SK-N-SH treated with all-trans-retinoic acid at 6 μM for 48 hours (cell line): ENCODE measurements around the gene MRPS6.

ENCODE experiments used
- ATAC-seq: fragments of 200-7000 bp; cut with Tn5 transposase; 3 replicates; pipeline ENCODE4 v1.9.1; 2020; ENCODE audit warnings: mild to moderate bottlenecking, moderate library complexity
- ARNTL ChIP-seq: fragments of 450-650 bp; formaldehyde crosslinking; IDR thresholded peaks from 2 replicates; pipeline ENCODE4 v1.5.0; 2020; ENCODE audit warnings: low read depth, mild to moderate bottlenecking, moderate library complexity, borderline replicate concordance
- BACH2 ChIP-seq: fragments of 250-450 bp; sonication (Bioruptor Pico); IDR thresholded peaks from 2 replicates; pipeline ENCODE4 v1.9.0; 2021; ENCODE audit warnings: mild to moderate bottlenecking, borderline replicate concordance
- CREB5 ChIP-seq: fragments of 250-450 bp; sonication (Bioruptor Pico); IDR thresholded peaks from 2 replicates; pipeline ENCODE4 v1.5.1; 2020; ENCODE audit warnings: low read depth, mild to moderate bottlenecking, moderate library complexity
- CSDC2 ChIP-seq: fragments of 250-450 bp; sonication (Bioruptor Pico); IDR thresholded peaks from 2 replicates; pipeline ENCODE4 v1.5.0; 2020; ENCODE audit warnings: mild to moderate bottlenecking, moderate library complexity
- CSRNP3 ChIP-seq: fragments of 250-450 bp; sonication (Bioruptor Pico); IDR thresholded peaks from 2 replicates; pipeline ENCODE4 v1.5.1; 2021; ENCODE audit warnings: mild to moderate bottlenecking, moderate library complexity
- ESRRG ChIP-seq: fragments of 250-450 bp; sonication (Bioruptor Pico); IDR thresholded peaks from 2 replicates; pipeline ENCODE4 v1.6.1; 2021; ENCODE audit warnings: mild to moderate bottlenecking
- GLIS3 ChIP-seq: fragments of 250-450 bp; sonication (Bioruptor Pico); IDR thresholded peaks from 2 replicates; pipeline ENCODE4 v1.5.0; 2020; ENCODE audit warnings: mild to moderate bottlenecking, moderate library complexity
- ISL1 ChIP-seq: fragments of 250-450 bp; sonication (Bioruptor Pico); IDR thresholded peaks from 2 replicates; pipeline ENCODE4 v2.1.2; 2022; ENCODE audit warnings: mild to moderate bottlenecking, moderate library complexity
- OSR1 ChIP-seq: fragments of 250-450 bp; sonication (Bioruptor Pico); IDR thresholded peaks from 2 replicates; pipeline ENCODE4 v1.8.0; 2022; ENCODE audit warnings: moderate library complexity, mild to moderate bottlenecking, inconsistent platforms
- PATZ1 ChIP-seq: fragments of 250-450 bp; sonication (Bioruptor Pico); IDR thresholded peaks from 2 replicates; pipeline ENCODE4 v1.8.0; 2020; ENCODE audit warnings: mild to moderate bottlenecking, moderate library complexity, borderline replicate concordance
- POU6F1 ChIP-seq: fragments of 250-450 bp; sonication (Bioruptor Pico); IDR thresholded peaks from 2 replicates; pipeline ENCODE4 v1.8.0; 2021; ENCODE audit warnings: low read depth, mild to moderate bottlenecking, moderate library complexity, borderline replicate concordance
- PPARA ChIP-seq: fragments of 250-450 bp; sonication (Bioruptor Pico); IDR thresholded peaks from 2 replicates; pipeline ENCODE4 v1.5.0; 2020; ENCODE audit warnings: mild to moderate bottlenecking, borderline replicate concordance
- RARB ChIP-seq: fragments of 250-450 bp; sonication (Bioruptor Pico); IDR thresholded peaks from 2 replicates; pipeline ENCODE4 v1.8.0; 2021; ENCODE audit warnings: mild to moderate bottlenecking, moderate library complexity
- SNAI2 ChIP-seq: fragments of 250-450 bp; sonication (Bioruptor Pico); IDR thresholded peaks from 2 replicates; pipeline ENCODE4 v1.5.0; 2020; ENCODE audit warnings: mild to moderate bottlenecking, moderate library complexity
- TCF4 ChIP-seq: fragments of 250-450 bp; sonication (Bioruptor Pico); IDR thresholded peaks from 2 replicates; pipeline ENCODE4 v1.8.0; 2021; ENCODE audit warnings: mild to moderate bottlenecking, moderate library complexity, borderline replicate concordance
- TOX ChIP-seq: fragments of 250-450 bp; sonication (Bioruptor Pico); IDR thresholded peaks from 2 replicates; pipeline ENCODE4 v1.8.0; 2021; ENCODE audit warnings: mild to moderate bottlenecking, moderate library complexity, borderline replicate concordance
- TSHZ2 ChIP-seq: fragments of 250-450 bp; sonication (Bioruptor Pico); IDR thresholded peaks from 2 replicates; pipeline ENCODE4 v1.5.0; 2020; ENCODE audit warnings: mild to moderate bottlenecking, moderate library complexity
- ZC3H10 ChIP-seq: fragments of 250-450 bp; sonication (Bioruptor Pico); IDR thresholded peaks from 2 replicates; pipeline ENCODE4 v1.5.1; 2021; ENCODE audit warnings: mild to moderate bottlenecking, moderate library complexity
- ZFP3 ChIP-seq: fragments of 250-450 bp; sonication (Bioruptor Pico); IDR thresholded peaks from 2 replicates; pipeline ENCODE4 v1.5.0; 2020; ENCODE audit warnings: mild to moderate bottlenecking, moderate library complexity
- ZFP30 ChIP-seq: fragments of 450-650 bp; formaldehyde crosslinking; IDR thresholded peaks from 2 replicates; pipeline ENCODE4 v1.5.0; 2022; ENCODE audit warnings: mild to moderate bottlenecking, moderate library complexity
- ZNF565 ChIP-seq: fragments of 450-650 bp; formaldehyde crosslinking; conservative IDR thresholded peaks from 2 replicates; pipeline ENCODE4 v1.5.0; 2020; ENCODE audit warnings: low read depth, mild to moderate bottlenecking, moderate library complexity
- ZNF70 ChIP-seq: fragments of 450-650 bp; formaldehyde crosslinking; IDR thresholded peaks from 2 replicates; pipeline ENCODE4 v1.5.0; 2020; ENCODE audit warnings: mild to moderate bottlenecking, moderate library complexity
- ZNF8 ChIP-seq: fragments of 450-650 bp; formaldehyde crosslinking; IDR thresholded peaks from 2 replicates; pipeline ENCODE4 v1.5.0; 2020; ENCODE audit warnings: mild to moderate bottlenecking, moderate library complexity

MRPS6 gene

GRCh38 chr21:34031835-34032370 is 41.5 kb upstream of the MRPS6 start:
- no peak for ATAC-seq
- TF ChIP-seq TSHZ2 (no peak), ISL1 (no peak), ZNF8 (CRISPR knock-in tag) (no peak), CREB5 (CRISPR knock-in tag) (no peak), CSRNP3 (CRISPR knock-in tag) (no peak), ARNTL (CRISPR knock-in tag) (no peak), CSDC2 (CRISPR knock-in tag) (no peak), ESRRG (CRISPR knock-in tag) (no peak), ZFP3 (CRISPR knock-in tag) (no peak), BACH2 (CRISPR knock-in tag) (no peak), ZNF565 (CRISPR knock-in tag) (no peak), ZFP30 (CRISPR knock-in tag) (no peak), ZC3H10 (no peak), TCF4 (CRISPR knock-in tag) (no peak), RARB (CRISPR knock-in tag) (no peak), PATZ1 (no peak), POU6F1 (CRISPR knock-in tag) (no peak), SNAI2 (CRISPR knock-in tag) (no peak), TOX (no peak), PPARA (CRISPR knock-in tag) (no peak)

GRCh38 chr21:34034369-34035014 is 38.9 kb upstream of the MRPS6 start:
- peak; percentile 39; the same call in 2 of the 3 replicates for ATAC-seq
- no peak for TF ChIP-seq ZFP30 (CRISPR knock-in tag)
- no peak for TF ChIP-seq BACH2 (CRISPR knock-in tag)
- TF ChIP-seq OSR1 (CRISPR knock-in tag) = no peak
- no peak for TF ChIP-seq POU6F1 (CRISPR knock-in tag)
- no peak for TF ChIP-seq ESRRG (CRISPR knock-in tag)
- no peak for TF ChIP-seq TOX
- TF ChIP-seq ZFP3 (CRISPR knock-in tag) = no peak
- no peak for TF ChIP-seq PPARA (CRISPR knock-in tag)
- TF ChIP-seq ZC3H10 = no peak
- TF ChIP-seq PATZ1 = no peak
- TF ChIP-seq ZNF70 (CRISPR knock-in tag) = no peak
- TF ChIP-seq ZNF8 (CRISPR knock-in tag) = no peak
- no peak for TF ChIP-seq GLIS3
- TF ChIP-seq ZNF565 (CRISPR knock-in tag) = no peak
- TF ChIP-seq CSRNP3 (CRISPR knock-in tag) = no peak
- no peak for TF ChIP-seq TCF4 (CRISPR knock-in tag)
- no peak for TF ChIP-seq SNAI2 (CRISPR knock-in tag)
